ENCODE measurements around the gene PEAK1. TPM values are rescaled to one million over a fixed set of nuclear protein-coding genes. Genes with fewer than 3 reads are reported as not detected.

PEAK1 gene
- total and polyA plus RNA-seq, 10 of the 15 experiments (the other 5 are each of a cell fraction or from before 2014, with no cell fraction given): 0.62 to 24.2 (median 11.2) TPM

GRCh38 chr15:77420610-77421369, 886 bp upstream of the PEAK1 start, which contains the start of gene HMG20A (continued):
- no peak for TF ChIP-seq CUX1 (IDR thresholded peaks at IDR 0.05; ENCODE audit: insufficient replicate concordance, low read depth, low read length)
- TF ChIP-seq SIN3A (IDR thresholded peaks at IDR 0.05; ENCODE audit: low read depth, low read length): no peak
- TF ChIP-seq TCF3 (IDR thresholded peaks at IDR 0.05; ENCODE audit: borderline replicate concordance, insufficient read depth, low read depth, low read length): 0 out of 2 replicates have a peak, but pooled peaks have one; percentile 37
- peak; percentile 84 for TF ChIP-seq GATAD2B (conservative IDR thresholded peaks at IDR 0.05; ENCODE audit: low read depth)
- peak; percentile 98 for TF ChIP-seq NBN (IDR thresholded peaks at IDR 0.05)
- TF ChIP-seq ZNF207 (IDR thresholded peaks at IDR 0.05; ENCODE audit: borderline replicate concordance): peak; percentile 86
- peak in 1 of 2 experiments; percentile 65; a peak in 1 of 4 replicates for TF ChIP-seq CEBPB (IDR thresholded peaks at IDR 0.05; ENCODE audit: borderline replicate concordance in 1 of 2, low read depth in 2 of 2, low read length in 2 of 2)
- TF ChIP-seq NR2F1 (conservative IDR thresholded peaks at IDR 0.05): peak; percentile 45; the same call in 1 of the 2 replicates
- TF ChIP-seq PAX5 (IDR thresholded peaks at IDR 0.05; ENCODE audit: borderline replicate concordance, low read depth, low read length): no peak
- peak; percentile 91 for TF ChIP-seq CREM (IDR thresholded peaks at IDR 0.05; ENCODE audit: low read depth)
- peak; percentile 71 for TF ChIP-seq SKIL (IDR thresholded peaks at IDR 0.05; ENCODE audit: low read depth, poor library complexity, severe bottlenecking)
- TF ChIP-seq YBX1 (IDR thresholded peaks at IDR 0.05): no peak
- no peak for TF ChIP-seq ZBTB4 (CRISPR knock-in tag; IDR thresholded peaks at IDR 0.05)
- peak; percentile 76 for TF ChIP-seq SIX5 (IDR thresholded peaks at IDR 0.05; ENCODE audit: low read depth, low read length, severe bottlenecking)
- TF ChIP-seq RELA (IDR thresholded peaks at IDR 0.05; ENCODE audit: borderline replicate concordance, partially characterized antibody): no peak
- TF ChIP-seq TCF7 (IDR thresholded peaks at IDR 0.05; ENCODE audit: borderline replicate concordance): 0 out of 2 replicates have a peak, but pooled peaks have one; percentile 35
- TF ChIP-seq ATF2 (IDR thresholded peaks at IDR 0.05; ENCODE audit: low read length): no peak; the same call in 1 of the 2 replicates

Measured in GM12878 (cell line).